Hepatocyte (in vitro differentiated cells): Measurements from ENCODE around the gene HS3ST3B1. TPM values are rescaled to one million over a fixed set of nuclear protein-coding genes. Genes with fewer than 3 reads are reported as not detected.
A peak's percentile ranks its signal among the peaks of the same experiment; 100 is the strongest.

ENCODE experiments used
- DNase-seq: peaks from one replicate; pipeline ENCODE4 v3.0.0-alpha.2; 2016; ENCODE audit warnings: low spot score
- H2AFZ ChIP-seq: fragments of 200-600 bp; sonication (generic); 2 replicates; pipeline ENCODE4 v1.6.0; 2016; ENCODE audit warnings: antibody characterized with exemption, mild to moderate bottlenecking
- H3K27ac ChIP-seq: fragments of 200-600 bp; sonication (generic); 2 replicates; pipeline ENCODE4 v1.5.1; 2016; ENCODE audit warnings: mild to moderate bottlenecking
- H3K27me3 ChIP-seq: fragments of 200-600 bp; sonication (generic); 2 replicates; pipeline ENCODE4 v1.6.1; 2016
- H3K36me3 ChIP-seq: fragments of 200-600 bp; sonication (generic); replicated peaks from 2 replicates; pipeline ENCODE4 v1.5.1; 2016; ENCODE audit warnings: low read depth; ENCODE audit not compliant: insufficient read depth
- H3K4me1 ChIP-seq: fragments of 200-600 bp; sonication (generic); 2 replicates; pipeline ENCODE4 v1.5.1; 2016; ENCODE audit warnings: mild to moderate bottlenecking, moderate library complexity; ENCODE audit not compliant: insufficient read depth
- H3K4me2 ChIP-seq: fragments of 200-600 bp; sonication (generic); 2 replicates; pipeline ENCODE4 v1.6.0; 2016
- H3K4me3 ChIP-seq: fragments of 200-600 bp; sonication (generic); 2 replicates; pipeline ENCODE4 v1.5.1; 2016; ENCODE audit warnings: mild to moderate bottlenecking
- H3K79me2 ChIP-seq: fragments of 200-600 bp; sonication (generic); 2 replicates; pipeline ENCODE4 v1.6.0; 2017; ENCODE audit warnings: mild to moderate bottlenecking
- H3K9me2 ChIP-seq: fragments of 200-600 bp; sonication (generic); replicated peaks from 2 replicates; pipeline ENCODE4 v1.6.0; 2017; ENCODE audit warnings: mild to moderate bottlenecking; ENCODE audit not compliant: insufficient read depth
- H3K9me3 ChIP-seq: fragments of 200-600 bp; sonication (generic); 2 replicates; pipeline ENCODE4 v1.5.1; 2016; ENCODE audit warnings: low read depth, mild to moderate bottlenecking
- H4K20me1 ChIP-seq: fragments of 200-600 bp; sonication (generic); 2 replicates; pipeline ENCODE4 v1.6.0; 2016; ENCODE audit warnings: mild to moderate bottlenecking; ENCODE audit not compliant: insufficient read depth, poor library complexity, severe bottlenecking
- EZH2 ChIP-seq: fragments of 200-600 bp; sonication (generic); IDR thresholded peaks from 2 replicates; pipeline ENCODE4 v1.6.1; 2016; ENCODE audit warnings: antibody characterized with exemption, mild to moderate bottlenecking, borderline replicate concordance
- EZH2phosphoT487 ChIP-seq: fragments of 200-600 bp; sonication (generic); IDR thresholded peaks from one replicate; pipeline ENCODE4 v1.6.1; 2018; ENCODE audit warnings: antibody characterized with exemption, mild to moderate bottlenecking, low read depth, moderate library complexity; ENCODE audit not compliant: unreplicated experiment, severe bottlenecking
- WGBS: methylation state at CpG from one replicate; pipeline ENCODE4 v1.1.6; 2016; ENCODE audit warnings: low lambda C conversion rate; ENCODE audit errors: missing lambda C conversion rate; 5-methylcytosine and 5-hydroxymethylcytosine counted together
- polyA plus RNA-seq: library from polyadenylated mRNA; unstranded; fragments of >200 nt; fragmentation: Nextera tagmentation; extraction: Ambion mirVana; gene quantifications from 2 replicates; pipeline ENCODE4 v1.2.1, GENCODE V29; 2016
- total RNA-seq: library from RNA; depleted of rRNA; stranded (reverse); fragments of >200 nt; gene quantifications from 2 replicates; pipeline ENCODE4 v1.2.3, GENCODE V29; 2014
- TF ChIP-seq, protein P1 (sequence below): fragments of 200-600 bp; sonication (generic); IDR thresholded peaks from 2 replicates; pipeline ENCODE4 v1.5.1; 2016; ENCODE audit warnings: antibody characterized with exemption, mild to moderate bottlenecking; ENCODE audit not compliant: poor library complexity

The HS3ST3B1 gene
- total and polyA plus RNA-seq, 2 experiments from 2014 or later, result 3.7 to 5.8 TPM

- WGBS, result 68% methylated on average over 7 of the region's 7 CpGs
These were observed 9.7 kb downstream of the HS3ST3B1 start for GRCh38 chr17:14310605-14311004.

DNA sequence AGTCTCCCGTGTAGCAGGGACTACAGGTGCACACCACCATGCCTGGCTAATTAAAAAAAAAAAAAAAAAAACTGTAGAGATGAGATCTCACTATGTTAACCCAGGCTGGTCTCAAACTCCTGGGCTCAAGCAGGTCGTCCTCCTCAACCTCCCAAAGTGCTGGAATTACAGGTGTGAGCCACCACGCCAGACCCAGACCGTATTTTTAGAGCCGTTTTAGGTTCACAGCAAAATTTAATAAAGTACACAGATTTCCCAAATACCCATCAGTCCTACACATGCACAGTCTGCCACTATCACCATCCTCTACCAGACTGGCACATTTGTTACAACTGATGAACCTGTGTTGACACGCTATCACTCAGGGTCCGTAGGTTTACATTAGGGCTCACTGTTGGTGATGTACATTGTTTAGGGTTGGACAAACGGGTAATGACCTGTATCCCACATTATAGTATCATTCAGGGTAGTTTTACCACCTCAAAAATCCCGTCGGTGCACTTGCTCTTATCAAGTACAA lies 10.4 kb downstream of the HS3ST3B1 start:
- WGBS, result 92% methylated on average over 10 of the region's 10 CpGs
- H3K27ac ChIP-seq, result no peak overlapping the region
- peaks cover 12% of the 10 kb centered on the region for H3K27me3 ChIP-seq
- H3K4me3 ChIP-seq, result no peak overlapping the region
- no peak overlapping the region for H3K4me2 ChIP-seq
- H3K9me2 ChIP-seq, result no peaks in the 10 kb centered on the region
- no peaks in the 10 kb centered on the region for H3K36me3 ChIP-seq
- no peaks in the 10 kb centered on the region for H3K9me3 ChIP-seq
- no peaks in the 10 kb centered on the region for H4K20me1 ChIP-seq
- peaks cover 10% of the 10 kb centered on the region for H3K4me1 ChIP-seq
- no peaks in the 10 kb centered on the region for H3K79me2 ChIP-seq
- no peak for DNase-seq
- H2AFZ ChIP-seq, result no peak overlapping the region
- TF ChIP-seq EZH2phosphoT487, result no peak
- TF ChIP-seq, protein P1, sequence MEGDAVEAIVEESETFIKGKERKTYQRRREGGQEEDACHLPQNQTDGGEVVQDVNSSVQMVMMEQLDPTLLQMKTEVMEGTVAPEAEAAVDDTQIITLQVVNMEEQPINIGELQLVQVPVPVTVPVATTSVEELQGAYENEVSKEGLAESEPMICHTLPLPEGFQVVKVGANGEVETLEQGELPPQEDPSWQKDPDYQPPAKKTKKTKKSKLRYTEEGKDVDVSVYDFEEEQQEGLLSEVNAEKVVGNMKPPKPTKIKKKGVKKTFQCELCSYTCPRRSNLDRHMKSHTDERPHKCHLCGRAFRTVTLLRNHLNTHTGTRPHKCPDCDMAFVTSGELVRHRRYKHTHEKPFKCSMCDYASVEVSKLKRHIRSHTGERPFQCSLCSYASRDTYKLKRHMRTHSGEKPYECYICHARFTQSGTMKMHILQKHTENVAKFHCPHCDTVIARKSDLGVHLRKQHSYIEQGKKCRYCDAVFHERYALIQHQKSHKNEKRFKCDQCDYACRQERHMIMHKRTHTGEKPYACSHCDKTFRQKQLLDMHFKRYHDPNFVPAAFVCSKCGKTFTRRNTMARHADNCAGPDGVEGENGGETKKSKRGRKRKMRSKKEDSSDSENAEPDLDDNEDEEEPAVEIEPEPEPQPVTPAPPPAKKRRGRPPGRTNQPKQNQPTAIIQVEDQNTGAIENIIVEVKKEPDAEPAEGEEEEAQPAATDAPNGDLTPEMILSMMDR, result no peak
- TF ChIP-seq EZH2, result no peak

More at GRCh38 chr17:14310605-14311004, 9.7 kb downstream of the HS3ST3B1 start:
- Histone ChIP-seq H3K4me2 (peak overlapping the region; percentile 90), H3K79me2 (no peaks in the 10 kb centered on the region), H3K4me1 (peaks cover 3% of the 10 kb centered on the region), H3K27ac (no peak overlapping the region), H3K4me3 (no peak overlapping the region), H3K9me3 (no peaks in the 10 kb centered on the region), H3K9me2 (no peaks in the 10 kb centered on the region), H3K27me3 (peaks cover 18% of the 10 kb centered on the region), H4K20me1 (no peaks in the 10 kb centered on the region), H3K36me3 (no peaks in the 10 kb centered on the region), H2AFZ (no peak overlapping the region)
- no peak for DNase-seq
- TF ChIP-seq, protein P1, result no peak
- no peak for TF ChIP-seq EZH2
- TF ChIP-seq EZH2phosphoT487, result no peak

GRCh38 chr17:14311981-14312380 lies 11.1 kb downstream of the HS3ST3B1 start:
- H2AFZ ChIP-seq, result no peak overlapping the region
- 84% methylated on average over 7 of the region's 7 CpGs for WGBS
- no peaks in the 10 kb centered on the region for H3K36me3 ChIP-seq
- H3K79me2 ChIP-seq, result no peaks in the 10 kb centered on the region
- H3K4me3 ChIP-seq, result no peak overlapping the region
- no peaks in the 10 kb centered on the region for H4K20me1 ChIP-seq
- H3K9me3 ChIP-seq, result no peaks in the 10 kb centered on the region
- DNase-seq, result no peak
- TF ChIP-seq EZH2 (no peak), EZH2phosphoT487 (no peak)
- TF ChIP-seq, protein P1, result no peak
- H3K27ac ChIP-seq, result no peak overlapping the region
- peaks cover 12% of the 10 kb centered on the region for H3K4me1 ChIP-seq
- no peak overlapping the region for H3K4me2 ChIP-seq
- no peaks in the 10 kb centered on the region for H3K9me2 ChIP-seq
- peaks cover 7% of the 10 kb centered on the region for H3K27me3 ChIP-seq

GRCh38 chr17:14312522-14312921 lies 11.6 kb downstream of the HS3ST3B1 start:
- peaks cover 12% of the 10 kb centered on the region for H3K4me1 ChIP-seq
- H3K36me3 ChIP-seq, result no peaks in the 10 kb centered on the region
- no peak overlapping the region for H2AFZ ChIP-seq
- H3K27ac ChIP-seq, result no peak overlapping the region
- H3K4me2 ChIP-seq, result no peak overlapping the region
- no peaks in the 10 kb centered on the region for H3K9me3 ChIP-seq
- no peaks in the 10 kb centered on the region for H3K9me2 ChIP-seq
- H3K27me3 ChIP-seq, result peaks cover 3% of the 10 kb centered on the region
- no peak for DNase-seq
- no peak overlapping the region for H3K4me3 ChIP-seq
- no peaks in the 10 kb centered on the region for H3K79me2 ChIP-seq
- TF ChIP-seq, protein P1, result no peak
- TF ChIP-seq EZH2phosphoT487, result no peak
- TF ChIP-seq EZH2, result no peak
- WGBS, result 100% methylated on average over 3 of the region's 3 CpGs
- no peaks in the 10 kb centered on the region for H4K20me1 ChIP-seq
